Cardiac septum (tissue), 1 donor: ENCODE results near the gene CTNNA3. TPM values are rescaled to one million over a fixed set of nuclear protein-coding genes. Genes with fewer than 3 reads are reported as not detected.

Experiments used
- DNase-seq: peaks from one replicate; pipeline ENCODE4 v3.0.0-alpha.2; 2020; ENCODE audit warnings: low spot score
- intact Hi-C: fragments of 100-400 bp; cut with DNase I; formaldehyde crosslinking; loops from one replicate; pipeline ENCODE4 v1.14.0; 2022
- total RNA-seq: library from RNA; stranded (reverse); fragmentation: NEBNext Ultra II Directional; extraction: Animal tissue kit (Norgen Biotek cat#: 25700); gene quantifications from one replicate; pipeline ENCODE4 v1.2.1, GENCODE V29; 2021
- donor health status: DM: no; HTN: no; CAD: no.

The CTNNA3 gene
- total RNA-seq, 1 donor from 2014 or later, result 198 TPM

DNA sequence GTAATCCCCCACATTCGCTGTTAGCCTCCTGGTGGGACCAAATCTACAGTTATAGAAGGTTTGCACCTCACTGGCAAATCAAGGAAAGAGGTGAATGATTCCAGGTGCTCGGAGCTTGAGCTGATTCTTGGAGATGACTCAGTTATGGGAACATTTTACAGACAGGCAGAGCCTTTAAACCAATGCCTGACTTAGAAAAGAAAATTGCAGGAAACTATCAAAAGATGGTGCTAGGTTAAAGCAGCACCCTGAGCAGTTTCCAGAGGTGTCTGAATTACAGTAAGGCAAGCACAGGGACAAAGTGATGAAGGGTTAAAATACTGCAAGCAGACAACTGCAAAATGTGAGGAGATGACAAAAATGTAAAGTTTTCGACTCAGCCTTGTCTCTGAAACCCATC is 767.2 kb downstream of the CTNNA3 start:
- DNase-seq, result no peak
- intact Hi-C loops, result no loop called here

DNA sequence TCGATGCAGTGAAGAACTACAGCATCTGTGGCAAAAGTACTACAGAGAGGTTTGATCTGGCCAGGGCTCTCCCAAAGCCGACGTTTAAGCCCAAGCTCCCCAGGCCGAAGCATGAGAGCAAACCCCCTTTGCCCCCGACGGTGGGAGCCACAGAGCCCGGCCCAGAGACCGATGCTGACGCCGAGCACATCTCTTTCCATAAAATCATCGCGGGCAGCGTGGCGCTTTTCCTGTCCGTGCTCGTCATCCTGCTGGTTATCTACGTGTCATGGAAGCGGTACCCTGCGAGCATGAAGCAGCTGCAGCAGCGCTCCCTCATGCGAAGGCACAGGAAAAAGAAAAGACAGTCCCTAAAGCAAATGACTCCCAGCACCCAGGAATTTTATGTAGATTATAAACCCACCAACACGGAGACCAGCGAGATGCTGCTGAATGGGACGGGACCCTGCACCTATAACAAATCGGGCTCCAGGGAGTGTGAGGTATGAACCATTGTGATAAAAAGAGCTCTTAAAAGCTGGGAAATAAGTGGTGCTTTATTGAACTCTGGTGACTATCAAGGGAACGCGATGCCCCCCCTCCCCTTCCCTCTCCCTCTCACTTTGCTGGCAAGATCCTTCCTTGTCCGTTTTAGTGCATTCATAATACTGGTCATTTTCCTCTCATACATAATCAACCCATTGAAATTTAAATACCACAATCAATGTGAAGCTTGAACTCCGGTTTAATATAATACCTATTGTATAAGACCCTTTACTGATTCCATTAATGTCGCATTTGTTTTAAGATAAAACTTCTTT is 767.8 kb downstream of the CTNNA3 start:
- no peak for DNase-seq

DNA sequence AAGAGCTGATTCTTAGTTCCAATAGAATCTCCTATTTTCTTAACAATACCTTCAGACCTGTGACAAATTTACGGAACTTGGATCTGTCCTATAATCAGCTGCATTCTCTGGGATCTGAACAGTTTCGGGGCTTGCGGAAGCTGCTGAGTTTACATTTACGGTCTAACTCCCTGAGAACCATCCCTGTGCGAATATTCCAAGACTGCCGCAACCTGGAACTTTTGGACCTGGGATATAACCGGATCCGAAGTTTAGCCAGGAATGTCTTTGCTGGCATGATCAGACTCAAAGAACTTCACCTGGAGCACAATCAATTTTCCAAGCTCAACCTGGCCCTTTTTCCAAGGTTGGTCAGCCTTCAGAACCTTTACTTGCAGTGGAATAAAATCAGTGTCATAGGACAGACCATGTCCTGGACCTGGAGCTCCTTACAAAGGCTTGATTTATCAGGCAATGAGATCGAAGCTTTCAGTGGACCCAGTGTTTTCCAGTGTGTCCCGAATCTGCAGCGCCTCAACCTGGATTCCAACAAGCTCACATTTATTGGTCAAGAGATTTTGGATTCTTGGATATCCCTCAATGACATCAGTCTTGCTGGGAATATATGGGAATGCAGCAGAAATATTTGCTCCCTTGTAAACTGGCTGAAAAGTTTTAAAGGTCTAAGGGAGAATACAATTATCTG is 768.6 kb downstream of the CTNNA3 start:
- no peak for DNase-seq
- intact Hi-C loops, result no loop called here

More for the DNA sequence above, 767.8 kb downstream of the CTNNA3 start:
- intact Hi-C loops, result no loop called here

DNA sequence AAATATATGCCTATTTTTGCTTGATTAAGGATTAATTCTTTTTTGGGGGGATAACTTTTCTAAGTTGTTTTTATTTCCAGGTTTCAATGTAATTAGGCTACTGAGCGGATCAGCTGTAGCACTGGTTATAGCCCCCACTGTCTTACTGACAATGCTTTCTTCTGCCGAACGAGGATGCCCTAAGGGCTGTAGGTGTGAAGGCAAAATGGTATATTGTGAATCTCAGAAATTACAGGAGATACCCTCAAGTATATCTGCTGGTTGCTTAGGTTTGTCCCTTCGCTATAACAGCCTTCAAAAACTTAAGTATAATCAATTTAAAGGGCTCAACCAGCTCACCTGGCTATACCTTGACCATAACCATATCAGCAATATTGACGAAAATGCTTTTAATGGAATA is 769.2 kb downstream of the CTNNA3 start:
- no peak for DNase-seq
- intact Hi-C loops, result no loop called here

DNA sequence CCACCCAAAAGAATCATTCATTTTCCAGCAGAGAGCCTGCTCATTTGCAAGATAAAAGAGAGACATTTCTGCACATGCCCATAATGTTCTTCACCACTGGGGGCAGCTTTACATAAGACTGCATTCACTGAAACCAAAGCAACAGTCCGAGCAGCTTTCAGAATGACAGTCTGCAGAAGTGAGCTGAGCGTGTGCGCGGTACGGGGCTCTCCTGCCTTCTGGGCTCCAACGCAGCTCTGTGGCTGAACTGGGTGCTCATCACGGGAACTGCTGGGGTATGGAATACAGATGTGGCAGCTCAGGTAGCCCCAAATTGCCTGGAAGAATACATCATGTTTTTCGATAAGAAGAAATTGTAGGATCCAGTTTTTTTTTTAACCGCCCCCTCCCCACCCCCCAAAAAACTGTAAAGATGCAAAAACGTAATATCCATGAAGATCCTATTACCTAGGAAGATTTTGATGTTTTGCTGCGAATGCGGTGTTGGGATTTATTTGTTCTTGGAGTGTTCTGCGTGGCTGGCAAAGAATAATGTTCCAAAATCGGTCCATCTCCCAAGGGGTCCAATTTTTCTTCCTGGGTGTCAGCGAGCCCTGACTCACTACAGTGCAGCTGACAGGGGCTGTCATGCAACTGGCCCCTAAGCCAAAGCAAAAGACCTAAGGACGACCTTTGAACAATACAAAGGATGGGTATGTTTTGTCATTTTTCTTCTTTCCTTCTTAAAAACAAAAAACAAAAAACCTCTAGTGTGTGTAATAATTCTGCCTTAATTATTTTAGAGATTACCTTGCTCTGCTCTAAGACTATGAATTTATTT is 769.9 kb downstream of the CTNNA3 start, which contains the start of gene LRRTM3:
Gene LRRTM3, plus strand, starts transcription at position 141 of the 820 bp plus-strand sequence.
- DNase-seq, result no peak
- intact Hi-C loops, result no loop called here

DNA sequence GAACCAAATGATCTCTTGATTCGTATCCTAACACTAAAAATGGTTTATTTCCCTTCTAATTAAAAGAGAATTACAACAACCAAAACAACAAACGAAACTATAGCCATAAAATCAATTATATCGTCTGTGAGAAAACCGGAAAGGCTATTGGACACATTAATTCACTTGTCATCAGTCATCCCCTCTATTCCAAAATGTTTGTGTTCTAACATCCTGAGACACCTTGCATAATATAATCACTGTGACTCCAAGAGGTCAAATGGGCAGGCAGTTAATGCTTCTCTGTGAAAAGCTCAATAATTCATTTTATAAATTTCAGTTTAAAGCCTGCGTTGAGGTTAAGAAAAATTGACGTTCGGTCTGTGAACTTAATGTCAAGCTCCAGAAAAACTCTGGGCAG is 770.6 kb downstream of the CTNNA3 start:
- intact Hi-C loops, result no loop called here
- DNase-seq, result no peak

DNA sequence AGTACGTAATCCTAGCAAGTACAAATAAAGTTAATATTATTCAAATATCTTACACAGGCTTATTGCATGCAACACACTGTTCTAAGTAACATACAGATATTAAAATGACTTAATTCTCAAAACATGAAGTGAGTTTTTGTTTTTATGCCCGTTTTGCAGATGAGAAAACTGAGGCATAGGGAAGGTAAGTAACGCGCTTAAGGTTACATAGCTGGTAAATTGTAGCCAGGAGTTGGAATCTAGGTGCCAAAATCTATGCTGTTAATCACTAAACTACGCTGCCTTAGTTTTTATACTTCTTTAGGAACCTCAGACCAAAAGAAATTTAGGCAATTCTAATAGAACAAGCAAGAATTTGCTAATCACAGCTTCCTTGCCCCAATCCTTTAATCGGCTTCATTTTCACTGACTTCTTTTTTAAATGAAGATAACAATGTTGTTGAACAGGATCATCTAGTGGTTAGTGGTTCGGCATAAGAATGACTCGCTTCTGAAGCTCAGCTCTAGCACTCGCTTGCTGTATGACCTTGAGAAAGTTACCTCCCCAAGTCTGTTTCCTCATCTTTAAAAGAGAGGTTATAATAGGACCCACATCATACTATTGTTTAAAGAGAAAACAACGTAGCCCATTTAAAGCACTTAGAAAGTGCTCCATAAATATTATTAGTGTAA is 771.2 kb downstream of the CTNNA3 start:
- DNase-seq, result no peak
- intact Hi-C loops, result no loop called here

DNA sequence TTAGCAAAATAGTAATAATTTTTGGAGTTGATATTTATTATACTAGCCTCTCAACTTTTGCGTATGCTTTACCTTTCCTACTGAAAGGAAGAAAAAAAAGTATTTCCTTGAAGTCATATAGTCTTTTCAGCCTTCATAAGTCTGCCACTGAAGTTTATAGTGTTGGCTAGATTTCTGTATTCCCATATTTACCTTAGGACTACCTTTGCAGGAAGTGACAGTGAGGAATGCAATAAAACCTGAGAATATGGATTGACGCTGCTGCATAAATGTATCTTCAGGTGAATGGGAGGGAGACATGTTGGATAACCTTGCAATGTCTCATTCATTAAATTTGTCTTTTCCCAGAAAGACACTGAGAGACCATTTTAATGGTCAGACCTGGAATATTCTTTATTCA is 776.7 kb downstream of the CTNNA3 start:
- intact Hi-C loops, result no loop called here
- no peak for DNase-seq

DNA sequence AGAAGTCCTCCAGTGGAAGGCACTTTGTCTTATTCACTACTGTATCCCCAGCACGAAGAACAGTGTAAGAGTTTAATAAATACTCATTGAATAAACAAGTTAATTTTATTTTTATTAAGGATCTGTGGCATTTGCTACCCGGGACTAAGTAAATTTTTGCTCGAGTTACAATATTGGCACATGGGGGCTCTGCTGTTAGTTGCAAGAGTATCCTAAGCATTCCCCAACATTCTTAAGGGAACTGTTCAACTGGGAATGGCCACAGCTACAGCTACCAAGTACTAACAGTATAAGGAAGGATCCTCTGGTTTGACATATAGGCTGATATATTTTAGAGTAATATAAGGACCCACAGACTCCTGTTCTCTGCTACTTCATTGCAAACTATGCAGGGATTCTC is 778.9 kb downstream of the CTNNA3 start:
- intact Hi-C loops, result no loop called here
- DNase-seq, result no peak

DNA sequence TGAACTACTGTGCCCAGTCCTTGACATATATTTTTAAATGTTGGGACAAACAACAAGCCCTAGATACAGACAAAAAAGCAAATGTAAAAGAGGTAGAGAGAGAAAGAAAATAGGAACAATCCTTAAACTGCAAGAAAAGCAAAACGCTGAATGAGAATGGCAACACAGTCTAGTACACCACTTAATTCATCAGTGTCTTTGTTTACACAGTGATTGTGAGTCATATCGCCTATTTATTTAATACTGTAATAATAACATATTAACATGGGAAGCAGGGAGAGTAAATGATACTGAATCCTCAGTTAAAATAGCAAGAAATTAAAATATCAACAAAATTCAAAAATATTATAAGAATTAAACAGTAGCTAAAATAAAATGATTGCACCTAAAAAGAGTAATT is 780.0 kb downstream of the CTNNA3 start:
- intact Hi-C loops, result no loop called here
- DNase-seq, result no peak

DNA sequence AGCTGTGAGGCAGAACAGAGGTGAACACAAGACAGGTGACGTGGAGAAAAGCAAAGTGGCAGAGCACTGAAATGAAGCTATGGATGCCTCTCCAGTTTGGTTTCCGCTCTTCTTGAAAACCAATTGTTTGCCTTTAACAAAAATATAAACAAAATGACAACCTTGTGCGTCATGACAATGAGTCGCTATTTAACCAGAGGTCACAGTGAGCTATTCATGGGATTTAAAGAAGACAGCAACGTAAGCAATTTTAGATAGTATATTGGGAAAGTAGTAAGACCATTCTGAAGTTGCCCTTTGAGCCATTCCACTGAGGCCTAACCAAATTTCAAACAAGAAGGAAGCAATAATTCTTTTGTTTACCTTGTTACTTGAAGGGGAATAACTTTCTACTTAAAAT is 785.3 kb downstream of the CTNNA3 start:
- DNase-seq, result no peak
- intact Hi-C loops, result no loop called here

DNA sequence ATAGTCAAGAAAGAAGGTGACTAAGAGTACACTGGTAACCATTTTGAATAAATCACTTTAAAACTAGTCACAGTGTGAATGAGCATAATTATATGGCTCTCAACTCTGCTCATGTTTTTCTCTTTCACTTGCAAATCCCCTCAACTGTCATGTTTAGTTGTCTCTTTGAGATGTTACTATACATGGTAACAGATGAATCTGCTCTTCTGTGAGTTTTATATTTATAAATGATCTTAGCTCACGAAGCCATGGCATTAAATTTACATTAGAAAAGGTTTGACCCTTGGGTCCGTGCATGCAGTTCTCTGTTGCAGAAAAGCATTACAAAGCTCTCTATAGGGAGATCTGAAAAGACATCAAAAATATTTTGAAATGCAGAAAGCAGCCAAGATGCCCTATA is 803.1 kb downstream of the CTNNA3 start:
- no peak for DNase-seq
- intact Hi-C loops, result no loop called here

DNA sequence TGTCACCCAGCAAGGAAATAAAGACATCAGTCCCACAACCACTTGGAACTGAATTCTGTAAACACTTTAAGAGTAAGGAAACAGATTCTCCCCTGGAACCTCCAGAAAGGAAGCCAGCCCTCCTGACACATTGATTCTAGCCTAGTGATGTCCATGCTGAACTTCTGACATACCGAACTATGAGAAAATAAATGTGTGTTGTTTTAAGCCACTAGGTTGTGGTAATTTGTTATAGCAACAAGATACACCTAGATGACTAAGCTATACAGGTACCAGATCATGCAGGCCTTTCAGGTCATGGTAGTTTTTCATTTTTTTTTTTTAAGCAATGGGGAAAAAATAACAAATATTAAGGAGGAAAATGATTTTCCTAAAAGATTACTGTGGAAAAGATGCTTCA is 807.8 kb downstream of the CTNNA3 start:
- intact Hi-C loops, result no loop called here

DNA sequence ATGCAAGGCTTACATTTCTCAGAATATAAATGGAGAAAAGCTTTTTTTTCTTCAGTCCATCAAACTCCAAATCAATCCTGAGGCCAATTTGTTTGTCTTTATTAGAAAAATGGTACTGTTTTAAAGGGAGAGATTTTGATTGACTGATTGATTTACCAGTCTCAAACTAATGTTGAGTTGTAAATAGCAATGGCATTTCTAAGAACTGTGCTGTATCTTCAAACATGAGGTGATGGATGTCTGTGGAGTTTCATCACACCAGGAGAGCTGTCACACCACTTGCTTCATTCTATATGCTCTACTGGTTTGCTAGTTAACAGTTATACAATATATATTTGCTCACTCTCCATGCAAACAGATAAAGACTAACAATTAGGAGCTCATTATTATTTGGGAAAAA is 809.1 kb downstream of the CTNNA3 start:
- DNase-seq, result no peak
- intact Hi-C loops, result no loop called here

More for the DNA sequence above, 807.8 kb downstream of the CTNNA3 start:
- DNase-seq, result no peak

DNA sequence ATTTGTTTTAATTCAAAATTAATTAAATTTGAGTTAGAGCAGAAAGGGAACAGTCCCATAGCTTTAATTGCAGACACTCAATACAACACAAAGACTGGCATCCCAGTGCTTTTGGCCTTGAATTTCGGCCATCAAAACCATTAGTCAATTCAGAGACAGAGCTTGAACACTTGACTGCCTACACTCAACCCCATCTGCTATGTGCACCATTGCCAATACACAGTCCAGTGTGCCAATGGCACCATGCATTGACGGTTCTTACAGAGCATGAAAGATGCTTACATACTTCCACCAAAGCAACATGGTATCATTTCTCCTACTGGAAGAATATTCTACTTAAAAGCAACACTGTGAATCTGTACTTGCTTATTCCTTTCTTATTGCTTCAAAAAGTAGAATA is 813.7 kb downstream of the CTNNA3 start:
- no peak for DNase-seq
- intact Hi-C loops, result no loop called here

DNA sequence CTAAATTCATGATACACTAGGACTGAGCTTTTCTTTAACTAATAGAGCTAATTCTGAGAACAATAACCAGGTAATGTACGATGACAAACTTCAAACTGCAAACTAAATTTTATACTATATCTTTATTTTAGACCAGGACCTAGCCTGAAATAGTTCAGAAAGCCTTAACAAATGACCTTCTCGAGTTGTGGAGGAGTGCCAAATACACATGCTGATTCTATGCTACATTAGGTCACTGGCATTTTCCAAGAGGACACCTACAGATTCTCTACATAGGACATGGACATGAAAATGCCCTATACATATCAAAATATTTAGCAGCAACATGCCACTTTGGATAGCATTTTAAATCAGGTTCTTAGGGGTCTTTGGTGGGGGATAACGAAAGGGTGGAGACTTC is 814.2 kb downstream of the CTNNA3 start:
- DNase-seq, result no peak
- intact Hi-C loops, result no loop called here

DNA sequence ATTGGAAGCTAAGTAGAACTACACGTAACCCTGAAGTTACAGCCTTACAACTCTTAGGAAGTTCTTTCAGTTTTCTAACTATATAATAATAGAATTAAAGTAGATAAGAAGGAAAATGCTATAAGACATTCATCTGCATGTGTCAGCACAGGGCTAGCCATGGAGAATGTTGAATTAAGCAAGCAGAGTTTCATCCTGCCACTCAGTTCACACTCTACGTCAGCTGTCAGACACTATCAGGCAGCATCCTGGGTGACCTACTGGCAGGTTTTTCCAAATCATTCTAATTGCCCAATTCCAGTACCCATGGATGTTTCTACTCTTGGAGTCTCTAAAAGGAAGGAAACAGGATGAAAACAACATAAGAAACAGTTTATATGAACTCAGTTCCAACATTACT is 815.2 kb downstream of the CTNNA3 start:
- intact Hi-C loops, result no loop called here
- DNase-seq, result no peak

DNA sequence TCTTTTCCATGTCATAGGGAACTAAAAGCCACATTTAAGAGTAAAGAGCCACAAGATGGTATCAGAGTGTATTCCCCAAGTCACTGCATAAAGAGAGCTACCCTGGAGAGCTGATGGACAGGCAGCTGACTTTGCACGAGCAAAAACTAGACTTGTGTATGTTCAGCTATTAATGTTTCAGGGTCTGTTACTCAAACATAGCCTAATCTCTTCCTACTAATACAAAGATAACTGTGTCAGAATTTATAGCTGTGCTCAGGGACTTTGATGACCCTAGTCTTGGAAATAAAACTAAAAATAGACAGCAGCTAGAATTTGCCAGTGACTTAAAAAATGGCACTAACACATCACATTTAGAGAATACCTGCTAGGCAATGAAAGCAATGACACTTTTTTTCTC is 815.7 kb downstream of the CTNNA3 start:
- intact Hi-C loops, result no loop called here
- no peak for DNase-seq

DNA sequence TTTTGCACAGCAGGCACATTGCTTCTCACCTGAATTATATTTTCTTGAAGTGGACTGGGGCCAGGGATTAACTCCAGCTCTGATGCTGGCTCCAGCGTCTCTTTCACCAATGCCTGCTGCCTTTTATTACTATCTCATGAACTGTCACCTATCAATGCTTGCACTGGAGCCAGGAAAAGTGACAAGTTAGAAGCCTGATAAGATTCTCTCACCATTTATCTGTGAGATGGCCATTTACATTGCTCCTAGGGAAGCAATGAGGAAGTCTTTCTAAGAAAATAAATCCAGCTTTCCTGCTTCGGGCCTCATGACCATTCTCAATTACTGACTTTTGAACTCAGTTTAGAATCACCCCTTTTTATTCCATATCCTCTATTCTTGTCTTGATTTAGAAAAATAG is 818.6 kb downstream of the CTNNA3 start:
- intact Hi-C loops, result no loop called here
- no peak for DNase-seq

DNA sequence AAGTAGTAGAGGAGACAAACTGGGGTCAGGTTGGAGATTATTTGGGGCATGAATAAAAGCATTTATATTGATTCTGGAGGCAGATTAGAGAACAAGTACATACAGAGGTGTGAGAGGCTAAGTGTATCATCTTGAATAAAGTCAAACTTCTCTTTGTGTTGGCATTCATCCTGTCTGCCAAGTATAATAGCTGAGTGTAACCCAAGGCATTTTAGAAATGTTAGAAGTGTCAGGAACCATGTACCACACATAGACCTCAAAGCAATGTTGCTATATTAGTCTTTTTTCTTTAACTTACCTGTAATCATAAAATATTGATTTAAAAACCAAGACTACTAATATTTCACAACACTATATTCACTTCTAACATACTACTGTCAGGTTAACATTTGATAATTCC is 826.4 kb downstream of the CTNNA3 start:
- intact Hi-C loops, result no loop called here
- DNase-seq, result no peak
